Ectodermal cell (in vitro differentiated cells): ENCODE results near the gene SMYD5.

Experiments used
- H3K27ac ChIP-seq: 2 replicates; pipeline ENCODE4 v1.7.0; 2013; ENCODE audit warnings: mild to moderate bottlenecking, low read depth, low read length; ENCODE audit not compliant: insufficient read depth, poor library complexity, severe bottlenecking
- H3K27me3 ChIP-seq: 2 replicates; pipeline ENCODE4 v1.7.0; 2013; ENCODE audit warnings: mild to moderate bottlenecking, low read length; ENCODE audit not compliant: insufficient read depth, control insufficient read depth, poor library complexity, severe bottlenecking
- H3K36me3 ChIP-seq: one replicate; pipeline ENCODE4 v1.7.0; 2013; ENCODE audit warnings: low read length; ENCODE audit not compliant: control insufficient read depth, insufficient read depth
- H3K4me1 ChIP-seq: one replicate; pipeline ENCODE4 v1.7.0; 2013; ENCODE audit warnings: low read length; ENCODE audit not compliant: control insufficient read depth, insufficient read depth
- H3K4me3 ChIP-seq: 2 replicates; pipeline ENCODE4 v1.7.0; 2013; ENCODE audit warnings: low read depth, low read length, control low read depth; ENCODE audit not compliant: insufficient read depth
- H3K9me3 ChIP-seq: 2 replicates; pipeline ENCODE4 v1.7.0; 2013; ENCODE audit warnings: mild to moderate bottlenecking, low read length, moderate library complexity; ENCODE audit not compliant: control insufficient read depth
- WGBS, 2 experiments: methylation state at CpG; one replicate each; pipeline ENCODE4 v1.1.7; 2013; ENCODE audit warnings: missing lambda C conversion rate in 2 of 2; 5-methylcytosine and 5-hydroxymethylcytosine counted together

Gene SMYD5

GRCh38 chr2:73238976-73239375, 24.9 kb downstream of the SMYD5 start:
- peaks cover 4% of the 10 kb centered on the region for H3K4me1 ChIP-seq
- WGBS, 2 experiments: 96 to 97% methylated on average over 1 of the region's 1 CpG
- H3K27ac ChIP-seq: no peak overlapping the region
- peaks cover 17% of the 10 kb centered on the region for H3K36me3 ChIP-seq
- no peaks in the 10 kb centered on the region for H3K9me3 ChIP-seq
- no peaks in the 10 kb centered on the region for H3K27me3 ChIP-seq
- H3K4me3 ChIP-seq: no peak overlapping the region

GRCh38 chr2:73239776-73240175, 25.7 kb downstream of the SMYD5 start:
- no peak overlapping the region for H3K27ac ChIP-seq
- H3K9me3 ChIP-seq: no peaks in the 10 kb centered on the region
- peaks cover 24% of the 10 kb centered on the region for H3K36me3 ChIP-seq
- no peak overlapping the region for H3K4me3 ChIP-seq
- peaks cover 4% of the 10 kb centered on the region for H3K4me1 ChIP-seq
- WGBS, 2 experiments: 95 to 97% methylated on average over 3 of the region's 3 CpGs
- no peaks in the 10 kb centered on the region for H3K27me3 ChIP-seq

- no peak overlapping the region for H3K4me3 ChIP-seq
- 90 to 91% methylated on average over 5 of the region's 5 CpGs for WGBS, 2 experiments
- peaks cover 67% of the 10 kb centered on the region for H3K36me3 ChIP-seq
- H3K4me1 ChIP-seq: no peaks in the 10 kb centered on the region
- no peak overlapping the region for H3K27ac ChIP-seq
- no peaks in the 10 kb centered on the region for H3K27me3 ChIP-seq
- no peaks in the 10 kb centered on the region for H3K9me3 ChIP-seq
Observed at GRCh38 chr2:73243884-73244570, 30.0 kb downstream of the SMYD5 start.

GRCh38 chr2:73244580-73244979, 30.5 kb downstream of the SMYD5 start:
- H3K4me3 ChIP-seq: no peak overlapping the region

GRCh38 chr2:73246850-73247249, 32.8 kb downstream of the SMYD5 start:
- H3K4me1 ChIP-seq: no peaks in the 10 kb centered on the region

More at GRCh38 chr2:73244580-73244979, 30.5 kb downstream of the SMYD5 start:
- Histone ChIP-seq H3K27ac (no peak overlapping the region), H3K36me3 (peaks cover 71% of the 10 kb centered on the region), H3K4me1 (no peaks in the 10 kb centered on the region), H3K9me3 (no peaks in the 10 kb centered on the region), H3K27me3 (no peaks in the 10 kb centered on the region)
- WGBS, 2 experiments: 94 to 95% methylated on average over 3 of the region's 3 CpGs

GRCh38 chr2:73249636-73250035, 35.6 kb downstream of the SMYD5 start:
- H3K36me3 ChIP-seq: peaks cover 77% of the 10 kb centered on the region
- H3K27ac ChIP-seq: no peak overlapping the region
- no peaks in the 10 kb centered on the region for H3K27me3 ChIP-seq
- H3K9me3 ChIP-seq: no peaks in the 10 kb centered on the region
- H3K4me3 ChIP-seq: no peak overlapping the region
- 91 to 95% methylated on average over 9 of the region's 9 CpGs for WGBS, 2 experiments
- no peaks in the 10 kb centered on the region for H3K4me1 ChIP-seq

More at GRCh38 chr2:73246850-73247249, 32.8 kb downstream of the SMYD5 start:
- H3K27me3 ChIP-seq: no peaks in the 10 kb centered on the region
- H3K9me3 ChIP-seq: no peaks in the 10 kb centered on the region
- 92 to 94% methylated on average over 3 of the region's 3 CpGs for WGBS, 2 experiments
- peaks cover 71% of the 10 kb centered on the region for H3K36me3 ChIP-seq
- H3K4me3 ChIP-seq: no peak overlapping the region
- no peak overlapping the region for H3K27ac ChIP-seq

- WGBS, 2 experiments: 93% methylated on average over 17 of the region's 17 CpGs
- H3K4me1 ChIP-seq: peaks cover 4% of the 10 kb centered on the region
- H3K27ac ChIP-seq: no peak overlapping the region
- H3K36me3 ChIP-seq: peaks cover 61% of the 10 kb centered on the region
- H3K4me3 ChIP-seq: no peak overlapping the region
- H3K9me3 ChIP-seq: no peaks in the 10 kb centered on the region
- no peaks in the 10 kb centered on the region for H3K27me3 ChIP-seq
Observed at GRCh38 chr2:73250872-73251846, 37.1 kb downstream of the SMYD5 start.

GRCh38 chr2:73252238-73253027, 38.4 kb downstream of the SMYD5 start:
- Histone ChIP-seq H3K36me3 (peaks cover 49% of the 10 kb centered on the region), H3K27ac (no peak overlapping the region), H3K9me3 (no peaks in the 10 kb centered on the region), H3K4me3 (no peak overlapping the region), H3K4me1 (peaks cover 7% of the 10 kb centered on the region), H3K27me3 (no peaks in the 10 kb centered on the region)
- WGBS, 2 experiments: 95 to 98% methylated on average over 16 of the region's 17 CpGs

- 81 to 89% methylated on average over 2 of the region's 2 CpGs for WGBS, 2 experiments
- Histone ChIP-seq H3K4me1 (peaks cover 7% of the 10 kb centered on the region), H3K9me3 (no peaks in the 10 kb centered on the region), H3K27ac (no peak overlapping the region), H3K36me3 (peaks cover 39% of the 10 kb centered on the region), H3K4me3 (no peak overlapping the region), H3K27me3 (no peaks in the 10 kb centered on the region)
Observed at GRCh38 chr2:73253400-73253799, 39.4 kb downstream of the SMYD5 start.
